NAMALWA (cell line): ENCODE measurements around the gene HABP4.

ENCODE experiments used
- DNase-seq: peaks from one replicate; pipeline ENCODE4 v3.0.0-alpha.2; 2015; ENCODE audit warnings: low spot score

Gene HABP4, protein sequence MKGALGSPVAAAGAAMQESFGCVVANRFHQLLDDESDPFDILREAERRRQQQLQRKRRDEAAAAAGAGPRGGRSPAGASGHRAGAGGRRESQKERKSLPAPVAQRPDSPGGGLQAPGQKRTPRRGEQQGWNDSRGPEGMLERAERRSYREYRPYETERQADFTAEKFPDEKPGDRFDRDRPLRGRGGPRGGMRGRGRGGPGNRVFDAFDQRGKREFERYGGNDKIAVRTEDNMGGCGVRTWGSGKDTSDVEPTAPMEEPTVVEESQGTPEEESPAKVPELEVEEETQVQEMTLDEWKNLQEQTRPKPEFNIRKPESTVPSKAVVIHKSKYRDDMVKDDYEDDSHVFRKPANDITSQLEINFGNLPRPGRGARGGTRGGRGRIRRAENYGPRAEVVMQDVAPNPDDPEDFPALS

DNA sequence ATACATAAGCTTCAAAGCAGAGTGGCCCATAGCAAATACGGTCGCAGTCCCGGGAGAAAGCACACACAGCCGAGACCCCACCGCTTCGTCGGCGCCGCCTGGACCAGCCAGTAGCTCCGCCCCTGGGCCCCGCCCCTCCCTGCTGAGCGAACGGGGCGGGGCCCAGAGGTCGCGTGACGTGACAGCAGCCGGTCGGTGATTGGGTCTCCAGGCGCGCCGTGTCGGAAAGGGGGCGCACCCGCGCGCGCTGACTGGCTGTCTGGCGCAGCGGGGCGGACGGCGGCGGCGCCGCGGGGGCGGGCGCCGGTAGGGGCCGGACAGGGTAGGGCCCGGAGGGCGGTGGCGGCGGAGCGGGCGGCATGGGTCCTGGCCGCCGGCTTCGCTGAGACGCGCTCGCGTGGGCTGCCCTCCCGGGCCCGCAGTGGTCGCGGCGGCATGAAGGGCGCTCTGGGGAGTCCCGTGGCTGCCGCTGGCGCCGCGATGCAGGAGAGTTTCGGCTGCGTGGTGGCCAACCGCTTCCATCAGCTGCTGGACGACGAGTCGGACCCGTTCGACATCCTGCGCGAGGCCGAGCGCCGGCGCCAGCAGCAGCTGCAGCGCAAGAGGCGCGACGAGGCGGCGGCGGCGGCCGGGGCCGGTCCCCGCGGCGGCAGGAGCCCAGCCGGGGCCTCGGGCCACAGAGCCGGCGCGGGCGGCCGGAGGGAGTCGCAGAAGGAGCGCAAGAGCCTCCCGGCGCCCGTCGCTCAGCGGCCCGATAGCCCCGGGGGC, at the start of gene HABP4:
Gene HABP4 (plus strand): TSS at position 325 of the 768 bp plus-strand sequence. CDS start 111 bp downstream, at position 436.
- peak; percentile 95 for DNase-seq

DNA sequence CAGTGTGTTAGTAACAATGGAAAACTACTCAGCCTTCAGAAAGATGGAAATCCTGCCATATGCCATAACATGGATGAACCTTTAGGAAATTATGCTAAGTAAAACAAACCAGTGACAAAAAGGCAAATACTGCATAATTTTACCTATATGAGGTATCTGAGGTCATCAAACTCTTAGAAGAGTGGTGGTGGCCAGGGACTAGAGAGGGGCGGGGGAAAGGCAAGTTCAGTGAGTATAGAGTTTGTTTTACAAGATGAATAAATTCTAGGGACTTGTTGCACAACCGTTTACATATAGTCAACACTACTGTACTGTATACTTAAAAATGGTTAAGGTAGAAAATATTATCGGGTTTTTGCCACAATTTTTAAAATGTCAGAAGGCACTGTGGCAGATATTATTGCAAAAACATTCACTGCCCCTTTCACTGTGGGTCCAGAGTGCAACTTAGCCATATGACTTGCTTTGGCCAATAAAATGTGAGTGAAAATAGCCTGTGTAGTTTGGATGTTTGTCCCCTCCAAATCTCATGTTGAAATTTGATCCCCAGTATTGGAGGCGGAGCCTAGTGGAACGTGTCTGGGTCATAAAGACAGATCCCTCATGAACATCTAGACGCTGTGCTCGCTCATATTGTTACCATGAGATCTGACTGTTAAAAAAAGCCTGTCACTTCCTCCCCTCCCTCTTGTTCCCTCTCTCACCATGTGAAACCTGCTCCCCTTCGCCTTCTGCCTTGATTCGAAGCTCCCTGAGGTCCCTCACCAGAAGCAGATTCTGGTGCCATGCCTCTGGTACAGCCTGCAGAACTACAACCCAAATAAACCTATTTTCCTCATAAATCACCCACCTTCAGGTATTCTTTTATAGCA, 41.3 kb upstream of the HABP4 start:
- DNase-seq: no peak

DNA sequence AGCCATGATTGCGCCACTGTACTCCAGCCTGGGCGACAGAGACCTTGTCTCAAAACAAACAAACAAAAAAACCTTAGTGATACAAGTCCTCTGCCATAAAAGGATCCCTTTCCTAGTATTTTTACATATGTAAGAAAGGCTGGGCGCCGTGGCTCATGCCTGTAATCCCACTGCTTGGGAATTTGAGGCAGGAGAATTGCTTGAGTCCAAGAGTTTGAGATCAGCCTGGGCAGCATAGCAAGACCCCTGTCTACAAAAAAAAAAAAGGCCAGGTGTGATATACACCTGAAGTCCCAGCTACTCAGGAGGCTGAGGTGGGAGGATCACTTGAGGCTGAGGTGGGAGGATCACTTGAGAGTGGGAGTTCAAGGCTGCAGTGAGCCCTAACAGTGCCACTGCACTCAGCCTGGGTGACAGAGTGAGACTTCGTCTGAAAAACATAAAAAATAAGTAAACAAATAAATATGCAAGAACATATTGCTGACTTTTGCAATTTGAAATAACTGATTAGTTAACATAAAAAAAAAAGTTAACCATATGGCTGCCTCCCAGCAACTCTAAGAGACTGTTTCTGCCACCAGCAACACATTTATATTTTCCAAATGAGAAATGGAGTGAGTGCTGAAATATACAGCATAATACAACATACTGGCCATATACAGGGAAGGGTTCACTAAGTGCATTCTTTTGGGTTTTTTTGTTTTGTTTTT, 38.7 kb upstream of the HABP4 start:
- no peak for DNase-seq

DNA sequence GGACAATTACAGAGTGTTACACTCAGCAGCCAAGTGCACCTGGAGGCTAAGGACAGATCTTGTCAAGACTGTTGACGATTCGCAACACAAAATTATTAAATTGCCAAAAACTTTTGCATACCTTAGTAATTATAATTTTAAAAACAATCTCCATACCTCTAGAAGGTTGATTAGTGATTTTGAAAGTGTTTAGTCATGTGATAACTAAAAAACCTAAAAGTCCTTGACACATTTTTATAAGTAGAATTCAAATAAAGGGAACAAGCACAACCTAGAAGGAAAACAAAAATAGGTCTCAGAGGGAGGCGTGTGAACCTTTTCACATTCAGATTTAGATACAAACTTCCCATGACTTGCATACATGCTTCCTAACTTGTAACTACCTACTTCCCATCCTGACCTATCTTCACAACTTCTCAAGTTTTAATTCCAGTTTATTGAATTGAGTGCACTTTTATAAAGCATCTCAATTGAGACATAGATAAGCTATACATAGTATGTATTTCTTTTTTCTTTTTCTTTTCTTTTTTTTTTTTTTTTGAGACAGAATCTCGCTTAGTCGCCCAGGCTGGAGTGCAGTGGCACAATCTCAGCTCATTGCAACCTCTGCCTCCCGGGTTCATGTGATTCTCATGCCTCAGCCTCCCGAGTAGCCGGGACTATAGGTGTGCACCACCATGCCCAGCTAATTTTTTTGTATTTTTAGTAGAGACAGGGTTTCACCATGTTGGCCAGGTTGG, 37.6 kb upstream of the HABP4 start:
- DNase-seq: no peak

DNA sequence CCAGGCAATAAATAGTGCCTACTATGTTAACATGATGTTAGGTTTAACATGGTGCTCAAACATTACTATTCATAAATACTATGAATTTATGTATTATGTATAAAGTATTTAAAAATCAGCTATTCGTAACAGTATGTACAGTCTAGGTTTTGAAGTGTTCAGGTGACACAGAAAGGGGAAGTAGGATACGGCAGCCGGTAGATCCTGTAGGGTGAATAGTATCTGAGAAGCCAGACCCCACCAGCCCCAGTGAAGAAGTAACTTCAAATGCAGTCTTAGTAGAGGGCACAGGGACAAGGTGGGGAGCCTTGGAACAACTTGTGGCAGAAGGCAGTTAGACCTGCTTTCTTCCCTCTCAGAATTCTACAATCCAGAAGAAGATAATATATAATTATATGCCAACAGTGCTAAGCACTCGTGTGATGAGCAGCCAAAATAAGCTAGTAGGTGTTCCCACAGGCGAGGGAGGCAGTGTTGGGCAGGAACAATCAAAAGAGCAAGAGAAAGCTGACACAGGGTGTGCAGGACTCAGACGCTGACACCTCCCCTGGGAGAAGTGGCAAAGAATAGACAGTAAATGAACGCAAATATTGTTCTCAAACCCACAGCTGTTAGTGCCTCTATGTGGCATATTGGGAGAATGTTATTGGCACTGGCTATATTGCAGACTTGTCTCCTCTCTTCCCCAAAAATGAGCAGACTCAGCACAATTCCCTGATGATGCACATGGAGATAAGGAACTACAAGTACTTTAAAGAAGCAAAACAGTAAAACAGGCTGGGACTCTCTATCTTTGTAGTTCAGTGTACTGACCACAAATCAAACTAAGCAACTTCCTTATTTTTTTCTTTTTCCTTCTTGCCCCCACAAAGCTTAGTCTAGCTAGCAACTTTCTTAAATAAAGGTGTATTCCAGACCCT, 36.4 kb upstream of the HABP4 start:
- peak; percentile 73 for DNase-seq

DNA sequence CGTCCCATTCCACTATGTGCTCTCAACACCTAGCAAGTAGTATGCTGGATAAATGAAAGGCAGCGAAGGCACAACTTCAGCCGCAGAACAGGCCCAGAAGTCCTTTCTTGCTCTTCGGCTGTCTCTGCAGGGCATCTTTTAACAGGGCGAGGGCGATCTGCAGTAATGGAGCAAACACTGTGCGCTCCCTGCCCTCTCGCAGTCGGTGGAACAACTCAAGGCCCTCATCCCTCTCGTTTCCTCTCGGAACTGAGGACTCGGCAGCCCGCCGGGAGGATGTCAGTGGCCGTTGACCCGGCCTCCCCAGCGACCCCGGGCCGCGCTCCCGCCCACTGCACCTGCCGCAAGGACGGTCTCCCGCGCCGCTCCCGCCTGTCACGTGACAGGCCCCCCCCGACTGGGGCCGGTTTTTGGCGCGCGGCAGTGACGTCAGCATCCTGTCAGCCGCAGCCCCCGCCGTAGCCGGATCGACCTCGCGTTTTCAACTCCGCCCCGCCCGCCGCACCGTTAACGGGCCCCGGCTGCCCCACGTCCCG, 32.9 kb upstream of the HABP4 start:
- DNase-seq: peak; percentile 89

DNA sequence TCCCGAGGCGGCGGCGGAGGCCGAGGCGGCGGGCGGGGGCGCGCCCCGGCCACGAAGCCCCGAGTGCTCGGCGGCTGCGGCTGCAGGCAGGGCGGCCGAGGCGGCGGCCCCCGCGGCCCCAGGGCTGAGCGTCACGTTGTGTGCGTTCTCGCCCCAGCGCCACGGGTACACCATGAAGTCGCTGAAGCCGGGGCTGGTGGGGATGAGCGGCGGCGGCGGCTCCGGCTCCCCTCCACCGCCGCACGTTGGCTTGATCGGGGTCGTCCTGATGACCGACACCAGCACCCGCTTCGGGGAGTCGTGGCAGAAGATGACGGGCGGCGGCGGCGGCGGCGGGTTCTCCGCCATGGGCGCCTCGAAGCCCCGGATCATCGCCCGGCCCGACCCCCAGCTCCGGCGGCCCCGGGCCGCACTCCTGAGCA, 32.3 kb upstream of the HABP4 start:
- no peak for DNase-seq

DNA sequence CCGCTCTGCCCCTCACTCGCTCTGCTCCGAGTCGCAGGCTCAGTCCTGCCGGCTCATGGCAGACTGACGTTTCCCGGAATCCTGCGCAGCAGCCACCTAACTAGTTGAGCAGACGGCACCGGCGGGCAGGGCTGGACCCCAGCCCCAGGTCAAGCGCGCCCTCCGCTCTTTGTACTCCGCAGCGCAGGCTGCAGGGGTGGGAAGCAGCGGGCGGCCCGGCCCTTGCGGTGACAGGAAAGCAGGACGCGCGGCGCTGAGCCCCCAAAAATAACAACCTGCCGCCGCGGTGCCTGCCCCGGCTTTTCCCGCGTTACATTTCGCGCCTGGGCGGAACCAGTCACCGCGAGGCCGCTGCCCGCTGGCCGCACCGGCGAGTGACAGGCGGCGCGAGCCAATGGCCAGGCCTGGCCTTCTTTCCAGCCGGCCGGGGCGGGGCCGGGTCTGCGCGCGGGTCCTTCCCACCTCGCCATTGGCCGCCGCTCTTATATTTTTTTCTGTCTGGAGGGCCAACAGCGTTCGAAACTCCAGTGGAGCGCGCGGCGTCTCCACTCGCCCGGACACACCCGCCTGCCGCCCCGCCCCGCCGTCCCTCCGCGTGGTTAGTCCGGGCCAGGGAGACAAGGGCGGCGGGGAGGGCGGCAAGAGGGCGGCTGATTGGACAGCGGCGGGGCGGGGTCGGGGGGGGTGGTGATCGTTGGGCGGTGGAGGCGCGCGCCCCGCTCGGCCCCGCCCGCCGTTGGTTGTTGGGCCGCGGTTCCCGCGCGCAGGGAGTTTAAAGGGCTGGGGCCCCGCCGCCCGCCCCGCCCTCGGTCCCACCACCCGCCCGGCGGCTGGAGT, 31.7 kb upstream of the HABP4 start, which contains the start of gene ZNF367:
Gene ZNF367 (minus strand): TSS at position 288 of the 837 bp plus-strand sequence. CDS start 338 bp downstream, outside the sequence.
- DNase-seq: peak; percentile 97

DNA sequence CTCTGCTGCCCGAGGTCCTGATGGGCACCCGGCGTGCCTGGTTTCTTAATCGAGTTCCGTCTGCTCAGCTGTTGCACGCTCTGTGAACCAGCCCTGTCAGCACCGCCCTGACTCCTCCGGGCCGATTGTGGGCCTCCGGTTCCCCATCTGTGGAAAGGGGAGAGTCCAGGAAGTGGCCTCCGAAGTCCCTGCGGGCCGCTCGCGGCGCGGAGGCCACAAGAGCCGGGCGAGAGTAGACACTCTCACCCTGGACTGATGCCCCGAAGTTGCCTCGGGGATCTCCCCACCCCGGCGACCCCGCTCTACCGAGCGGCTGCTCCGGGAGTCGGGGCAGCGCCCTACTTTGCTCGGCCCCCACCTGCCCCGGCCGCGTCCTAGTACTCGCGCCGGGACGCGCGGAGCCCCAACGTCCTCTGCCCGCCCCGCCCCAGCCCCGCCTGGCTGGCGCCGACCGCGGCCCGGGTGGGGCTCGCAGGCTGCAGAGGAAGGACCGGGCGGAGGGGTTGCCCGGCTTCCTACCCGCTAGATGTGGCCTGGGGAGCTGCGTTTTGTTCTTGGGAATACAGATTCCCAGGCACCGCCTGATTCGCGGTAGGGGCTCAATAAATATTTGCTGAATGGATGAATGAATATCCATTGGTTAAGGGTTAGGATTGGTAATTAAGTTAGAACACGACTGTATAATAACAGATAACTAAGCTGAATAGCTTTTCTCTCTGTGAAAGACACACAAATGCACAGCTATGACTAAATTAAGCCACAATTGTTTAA, 30.9 kb upstream of the HABP4 start:
- DNase-seq: peak; percentile 78

DNA sequence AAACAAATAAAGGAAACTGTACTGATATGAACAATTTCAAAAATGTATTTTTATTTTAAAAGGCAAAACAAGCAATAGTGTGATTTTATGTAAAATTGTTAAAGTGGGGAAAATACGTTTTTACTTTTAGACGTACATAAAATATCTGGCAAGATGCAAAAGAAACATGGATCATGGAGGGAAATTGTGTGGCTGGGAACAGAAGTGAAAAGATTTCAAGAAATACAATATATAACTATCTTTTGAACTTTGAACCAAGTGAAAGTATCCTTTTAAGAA, 30.3 kb upstream of the HABP4 start:
- no peak for DNase-seq

DNA sequence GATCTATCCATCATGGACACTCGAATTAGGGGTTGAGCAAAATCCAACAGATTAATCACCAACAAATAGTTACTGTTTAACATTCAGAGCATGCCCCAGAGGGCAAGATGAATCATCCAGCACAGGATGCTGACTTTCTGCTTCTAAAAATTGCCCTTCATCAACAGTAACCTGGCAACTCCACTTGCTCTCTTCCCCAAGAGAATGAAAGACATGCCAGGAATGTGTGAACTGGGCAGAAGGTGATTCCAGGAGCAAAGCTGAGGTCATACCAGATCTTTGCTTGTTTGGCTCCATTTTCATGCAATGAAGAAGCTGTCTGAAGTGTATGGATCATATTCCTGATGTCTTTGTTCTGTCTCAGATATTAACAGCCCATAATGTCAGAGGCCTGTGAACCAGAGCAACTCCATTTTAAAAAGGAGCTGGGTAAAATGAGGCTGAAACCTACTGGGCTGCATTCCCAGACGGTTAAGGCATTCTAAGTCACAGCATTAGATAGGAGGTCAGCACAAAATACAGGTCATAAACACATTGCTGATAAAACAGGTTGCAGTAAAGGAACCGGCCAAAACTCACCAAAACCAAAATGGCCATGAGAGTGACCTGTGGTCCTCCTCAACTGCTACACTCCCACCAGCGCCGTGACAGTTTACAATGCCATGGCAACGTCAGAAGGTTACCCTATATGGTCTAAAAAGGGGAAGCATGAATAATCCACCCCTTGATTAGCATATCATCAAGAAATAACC, 29.3 kb upstream of the HABP4 start:
- peak; percentile 82 for DNase-seq

DNA sequence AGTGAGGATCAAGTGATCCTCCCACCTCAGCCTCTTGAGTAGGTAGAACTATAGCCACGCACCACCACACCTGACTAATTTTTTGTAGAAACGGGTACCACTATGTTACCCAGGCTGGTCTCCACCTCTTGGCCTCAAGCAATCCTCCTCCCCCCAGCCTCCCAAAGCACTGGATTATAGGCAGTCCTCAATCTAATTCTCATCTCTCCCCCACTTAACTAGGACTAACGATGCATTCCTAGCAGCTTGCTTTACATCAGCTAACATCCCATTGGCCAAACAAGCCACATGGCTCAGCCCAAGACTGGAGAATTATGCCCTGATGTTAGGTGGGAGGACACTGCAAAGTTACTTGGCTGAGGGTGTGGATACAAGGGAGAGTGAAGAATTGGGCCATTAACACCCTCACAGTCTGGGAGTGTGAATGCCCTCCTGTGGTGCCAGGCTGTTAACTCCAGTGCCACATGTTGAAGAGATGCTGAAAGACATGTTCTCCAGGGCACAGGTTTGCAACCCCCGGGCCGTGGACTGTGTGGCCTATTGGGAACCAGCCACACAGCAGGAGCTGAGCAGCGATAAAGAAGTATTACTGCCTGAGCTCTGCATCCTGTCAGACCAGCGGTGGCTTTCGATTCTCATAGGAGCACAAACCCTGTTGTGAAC, 26.5 kb upstream of the HABP4 start:
- no peak for DNase-seq

DNA sequence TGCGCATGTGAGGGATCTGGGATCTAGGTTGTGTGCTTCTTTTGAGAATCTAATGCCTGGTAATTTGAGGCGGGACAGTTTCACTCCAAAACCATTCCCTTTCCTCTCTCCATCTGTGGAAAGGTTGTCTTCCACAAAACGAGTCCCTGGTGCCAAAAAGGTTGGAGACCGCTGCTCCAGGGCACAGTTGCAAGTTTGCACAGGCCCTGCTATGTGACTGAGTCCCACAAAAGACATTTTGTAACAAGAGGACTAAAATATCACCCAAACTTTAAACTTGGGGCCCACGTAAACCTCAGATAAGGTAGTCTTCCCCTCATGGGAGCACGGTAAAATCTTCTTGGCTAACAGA, 26.0 kb upstream of the HABP4 start:
- DNase-seq: no peak

DNA sequence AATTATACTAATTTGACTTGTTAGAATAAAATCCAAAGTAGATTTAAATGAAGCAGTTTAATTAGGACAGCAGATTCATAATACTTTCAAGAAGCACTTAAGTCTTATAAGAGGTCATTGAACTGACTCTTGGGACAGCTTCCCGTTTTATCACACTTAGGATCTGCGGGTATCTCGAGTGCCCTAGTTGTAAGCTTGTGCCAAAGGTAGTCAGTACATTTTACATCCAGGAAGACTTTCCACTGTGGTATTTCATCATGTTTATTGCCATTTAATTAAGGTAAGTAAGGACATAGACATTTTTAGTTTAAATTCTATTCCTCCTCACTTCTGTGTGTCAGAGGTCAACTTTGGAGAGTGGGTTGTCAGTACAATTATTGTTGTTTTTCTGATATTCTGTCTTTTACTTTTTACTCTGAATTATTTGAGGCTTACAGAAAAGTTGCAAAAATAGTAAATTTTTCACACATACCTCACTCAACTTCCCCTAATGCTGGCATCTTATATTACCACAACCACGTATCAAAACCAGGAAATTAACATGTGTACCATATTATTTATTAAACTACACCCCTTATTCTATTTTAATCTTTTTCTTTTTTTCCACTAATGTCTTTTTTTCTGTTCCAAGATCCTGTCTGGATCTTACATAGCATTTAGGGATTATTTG, 24.3 kb upstream of the HABP4 start:
- no peak for DNase-seq

DNA sequence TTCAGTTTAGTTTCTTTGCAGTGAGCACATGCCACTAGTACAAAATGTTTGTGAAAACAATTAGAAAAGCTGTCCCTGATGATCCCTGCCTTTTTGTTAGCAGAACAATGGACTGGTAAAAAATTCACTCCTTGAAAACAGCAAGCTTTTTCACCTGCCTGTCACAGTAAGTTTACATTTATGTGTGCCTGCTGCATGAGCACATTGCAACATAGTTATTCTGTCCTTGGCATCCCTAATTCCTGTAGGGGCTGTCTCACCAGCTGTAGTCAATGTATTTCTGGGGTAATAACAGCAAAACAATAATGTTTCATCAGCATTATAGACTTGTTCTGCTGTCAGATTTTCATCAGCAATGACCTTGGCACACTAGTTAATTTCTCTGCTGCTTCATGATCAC, 20.2 kb upstream of the HABP4 start:
- no peak for DNase-seq

DNA sequence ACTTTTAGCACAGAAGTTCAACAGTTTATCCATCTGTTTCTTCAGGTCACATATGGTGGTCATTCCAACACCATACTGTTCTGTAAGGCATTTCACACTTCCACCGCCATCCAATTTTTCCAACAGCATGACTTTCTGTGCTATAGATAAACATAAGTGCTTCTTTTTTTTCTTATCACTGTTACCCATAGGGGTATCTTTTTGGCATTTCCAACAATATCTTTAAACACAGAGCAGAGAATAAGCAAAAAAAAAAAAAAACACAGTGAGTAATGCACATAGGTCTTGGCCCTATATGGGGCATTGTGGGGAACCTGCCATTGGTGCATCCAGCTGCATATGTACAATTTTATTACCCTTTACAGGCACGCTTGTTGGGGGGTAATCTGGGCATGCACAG, 19.6 kb upstream of the HABP4 start:
- DNase-seq: no peak
